CD14-positive monocyte (primary cell): ENCODE results near the gene DACT2. TPM values are rescaled to one million over a fixed set of nuclear protein-coding genes. Genes with fewer than 3 reads are reported as not detected.

Source experiments
- DNase-seq, 3 donors: peaks; one replicate each; pipeline ENCODE4 v3.0.0-alpha.2; 2011 to 2022
- H2AFZ ChIP-seq: 2 replicates; pipeline ENCODE4 v1.6.0; 2012; ENCODE audit warnings: mild to moderate bottlenecking, low read depth, low read length, inconsistent platforms; ENCODE audit not compliant: insufficient read depth, poor library complexity, severe bottlenecking
- H3K27ac ChIP-seq, 2 donors: 1 replicate in 1 of 2; 2 replicates in 1 of 2; pipeline ENCODE4 v1.5.1; 2012 to 2013; ENCODE audit warnings: low read length in 2 of 2, control low read depth in 1 of 2, inconsistent platforms in 1 of 2, low read depth in 1 of 2, mild to moderate bottlenecking in 1 of 2
- H3K27me3 ChIP-seq, 2 donors: one replicate each; pipeline versions ENCODE4 v1.6.0 to v1.6.1; 2011 to 2013; ENCODE audit warnings: low read length in 2 of 2; ENCODE audit not compliant: control insufficient read depth in 2 of 2, insufficient read depth in 2 of 2
- H3K36me3 ChIP-seq, 2 donors: replicated peaks in 1 of 2; 1 replicate in 1 of 2; 2 replicates in 1 of 2; pipeline versions ENCODE4 v1.5.1 to v1.6.1; 2012 to 2013; ENCODE audit warnings: low read length in 2 of 2, control low read depth in 1 of 2, inconsistent platforms in 1 of 2, mild to moderate bottlenecking in 1 of 2; ENCODE audit not compliant: insufficient read depth in 2 of 2, control insufficient read depth in 1 of 2
- H3K4me1 ChIP-seq, 2 donors: 1 replicate in 1 of 2; 2 replicates in 1 of 2; pipeline versions ENCODE4 v1.5.1 to v1.6.1; 2012 to 2013; ENCODE audit warnings: low read length in 2 of 2, control low read depth in 1 of 2, inconsistent platforms in 1 of 2, mild to moderate bottlenecking in 1 of 2, moderate library complexity in 1 of 2; ENCODE audit not compliant: insufficient read depth in 2 of 2, control insufficient read depth in 1 of 2
- H3K4me2 ChIP-seq: replicated peaks from 2 replicates; pipeline ENCODE3; 2012; ENCODE audit warnings: low read length, moderate library complexity, mild to moderate bottlenecking; ENCODE audit not compliant: poor library complexity, severe bottlenecking; ENCODE audit errors: extremely low read depth
- H3K4me3 ChIP-seq, 3 experiments: fragments of 200-600 bp in 1 of 3; sonication (generic) in 1 of 3; replicated peaks in 1 of 3; 1 replicate in 2 of 3; 2 replicates in 1 of 3; pipeline ENCODE4 v1.5.1; 2011 to 2013; ENCODE audit warnings: low read length in 3 of 3, mild to moderate bottlenecking in 3 of 3, control low read depth in 2 of 3, low read depth in 2 of 3, inconsistent platforms in 1 of 3, moderate library complexity in 1 of 3
- H3K79me2 ChIP-seq: 2 replicates; pipeline ENCODE4 v1.6.0; 2012; ENCODE audit warnings: mild to moderate bottlenecking, control low read depth, inconsistent platforms, low read length, moderate library complexity; ENCODE audit not compliant: insufficient read depth
- H3K9ac ChIP-seq: 2 replicates; pipeline ENCODE4 v1.6.0; 2017; ENCODE audit warnings: low read length, mild to moderate bottlenecking; ENCODE audit not compliant: insufficient read depth, poor library complexity, severe bottlenecking
- H3K9me3 ChIP-seq, 2 donors: replicated peaks in 1 of 2; 1 replicate in 1 of 2; 2 replicates in 1 of 2; pipeline versions ENCODE4 v1.5.1 to v1.6.1; 2012 to 2013; ENCODE audit warnings: low read length in 2 of 2, control low read depth in 1 of 2; ENCODE audit not compliant: control insufficient read depth in 1 of 2, insufficient read depth in 1 of 2
- H4K20me1 ChIP-seq: 2 replicates; pipeline ENCODE4 v1.6.0; 2012; ENCODE audit warnings: mild to moderate bottlenecking, low read length, control low read depth, moderate library complexity; ENCODE audit not compliant: insufficient read depth
- H3K27ac Mint-ChIP-seq, 7 donors: one replicate each; pipeline ENCODE4 v1.8.0; 2020; ENCODE audit warnings: mild to moderate bottlenecking in 7 of 7, mixed read lengths in 7 of 7, moderate library complexity in 6 of 7, inconsistent platforms in 2 of 7
- H3K27me3 Mint-ChIP-seq, 3 donors: one replicate each; pipeline ENCODE4 v1.8.0; 2021 to 2022; ENCODE audit warnings: low read depth in 3 of 3, mild to moderate bottlenecking in 3 of 3, mixed read lengths in 3 of 3, moderate library complexity in 3 of 3, inconsistent platforms in 1 of 3
- H3K36me3 Mint-ChIP-seq, 2 donors: one replicate each; pipeline ENCODE4 v1.8.0; 2020; ENCODE audit warnings: mixed read lengths in 2 of 2, inconsistent platforms in 1 of 2, mild to moderate bottlenecking in 1 of 2
- H3K4me1 Mint-ChIP-seq: one replicate; pipeline ENCODE4 v1.8.0; 2020; ENCODE audit warnings: mild to moderate bottlenecking, mixed read lengths
- H3K4me3 Mint-ChIP-seq, 2 donors: one replicate each; pipeline ENCODE4 v1.8.0; 2020; ENCODE audit warnings: mild to moderate bottlenecking in 2 of 2, mixed read lengths in 2 of 2, moderate library complexity in 1 of 2
- H3K9me3 Mint-ChIP-seq, 7 donors: one replicate each; pipeline ENCODE4 v1.8.0; 2020 to 2022; ENCODE audit warnings: mixed read lengths in 7 of 7, mild to moderate bottlenecking in 6 of 7, moderate library complexity in 6 of 7, inconsistent platforms in 2 of 7
- WGBS: methylation state at CpG from one replicate; pipeline ENCODE4 v1.1.5; 2013; ENCODE audit warnings: missing lambda C conversion rate; ENCODE audit not compliant: insufficient coverage; 5-methylcytosine and 5-hydroxymethylcytosine counted together
- intact Hi-C, 2 donors: fragments of 100-400 bp; cut with micrococcal nuclease; formaldehyde crosslinking; loops; one replicate each; pipeline versions ENCODE4 v1.15.0 to v1.15.1; 2023
- polyA plus RNA-seq, 3 donors: library from polyadenylated mRNA; depleted of rRNA in 1 of 3; unstranded in 2 of 3; stranded (reverse) in 1 of 3; fragments of 300-500 nt in 2 of 3; fragments of >200 nt in 1 of 3; fragmentation: Illumina TruSeq in 2 of 3; gene quantifications; 1 replicate in 2 of 3; 2 replicates in 1 of 3; pipeline ENCODE4 v1.2.3, GENCODE V29; 2012 to 2021
- TF ChIP-seq, protein P1 (sequence below): fragments of 200-600 bp; IDR thresholded peaks from one replicate; pipeline ENCODE4 v1.8.0; 2022; ENCODE audit warnings: antibody characterized with exemption, mild to moderate bottlenecking

The DACT2 gene
- polyA plus RNA-seq, 3 donors, result not detected

GRCh38 chr6:168302534-168302933, 17.0 kb downstream of the DACT2 start:
- Histone ChIP-seq H3K27ac (no peak overlapping the region), H3K9ac (no peak overlapping the region), H3K9me3 (no peaks in the 10 kb centered on the region), H3K36me3 (no peaks in the 10 kb centered on the region), H2AFZ (no peak overlapping the region), H4K20me1 (no peaks in the 10 kb centered on the region), H3K4me2 (no peak overlapping the region), H3K27me3 (no peaks in the 10 kb centered on the region), H3K79me2 (no peaks in the 10 kb centered on the region), H3K4me1 (no peaks in the 10 kb centered on the region), H3K4me3 (no peak overlapping the region)
- Mint-ChIP-seq H3K4me3 (no peak overlapping the region), H3K9me3 (peaks cover 0 to 2% (median 0%) of the 10 kb centered on the region in 7 donors), H3K36me3 (no peaks in the 10 kb centered on the region), H3K27me3 (peaks cover 7 to 15% (median 9%) of the 10 kb centered on the region in 3 donors), H3K4me1 (no peaks in the 10 kb centered on the region), H3K27ac (no peak overlapping the region)
- TF ChIP-seq, protein P1, sequence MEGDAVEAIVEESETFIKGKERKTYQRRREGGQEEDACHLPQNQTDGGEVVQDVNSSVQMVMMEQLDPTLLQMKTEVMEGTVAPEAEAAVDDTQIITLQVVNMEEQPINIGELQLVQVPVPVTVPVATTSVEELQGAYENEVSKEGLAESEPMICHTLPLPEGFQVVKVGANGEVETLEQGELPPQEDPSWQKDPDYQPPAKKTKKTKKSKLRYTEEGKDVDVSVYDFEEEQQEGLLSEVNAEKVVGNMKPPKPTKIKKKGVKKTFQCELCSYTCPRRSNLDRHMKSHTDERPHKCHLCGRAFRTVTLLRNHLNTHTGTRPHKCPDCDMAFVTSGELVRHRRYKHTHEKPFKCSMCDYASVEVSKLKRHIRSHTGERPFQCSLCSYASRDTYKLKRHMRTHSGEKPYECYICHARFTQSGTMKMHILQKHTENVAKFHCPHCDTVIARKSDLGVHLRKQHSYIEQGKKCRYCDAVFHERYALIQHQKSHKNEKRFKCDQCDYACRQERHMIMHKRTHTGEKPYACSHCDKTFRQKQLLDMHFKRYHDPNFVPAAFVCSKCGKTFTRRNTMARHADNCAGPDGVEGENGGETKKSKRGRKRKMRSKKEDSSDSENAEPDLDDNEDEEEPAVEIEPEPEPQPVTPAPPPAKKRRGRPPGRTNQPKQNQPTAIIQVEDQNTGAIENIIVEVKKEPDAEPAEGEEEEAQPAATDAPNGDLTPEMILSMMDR, result no peak
- no peak for DNase-seq
- WGBS, result no CpG with 5 or more reads among the region's 5 CpGs
- intact Hi-C loops, result no loop called here

DNA sequence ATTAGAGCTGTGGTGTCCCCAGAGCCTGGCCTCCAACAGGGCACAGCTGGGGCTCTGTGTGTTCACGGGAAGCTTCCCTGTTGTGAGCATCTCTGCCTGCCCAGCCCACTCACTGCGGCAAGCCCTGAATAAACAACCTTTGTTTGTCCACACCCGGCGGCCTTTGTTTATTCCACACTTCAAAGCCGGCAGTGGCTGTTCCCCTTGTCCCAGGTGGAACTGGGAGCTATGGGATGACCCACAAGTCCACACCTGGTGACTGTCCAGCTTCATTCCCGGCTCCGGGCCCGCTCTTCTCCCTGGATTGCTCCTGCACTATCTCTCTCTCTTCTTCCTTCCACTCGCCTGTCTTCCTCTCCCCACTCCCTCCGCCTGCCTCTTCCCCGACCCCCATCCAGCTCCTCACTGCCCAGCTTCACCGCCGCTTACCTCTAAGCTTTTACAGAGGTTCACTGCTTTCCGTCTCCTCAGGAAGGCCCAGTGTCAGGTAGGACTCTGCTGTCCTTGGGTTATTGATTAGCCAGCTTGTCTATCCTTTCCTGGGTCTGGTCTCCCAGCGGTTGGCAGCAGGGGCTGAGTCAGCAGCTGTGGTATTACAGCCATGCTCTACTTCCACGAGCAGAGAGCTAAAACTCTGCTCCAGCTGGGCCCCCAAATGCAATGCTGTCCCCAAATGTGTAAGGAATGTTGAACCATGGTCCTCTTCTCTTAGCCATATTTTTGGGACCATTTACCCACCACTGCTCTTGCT, 17.8 kb downstream of the DACT2 start:
- H3K27ac Mint-ChIP-seq, result no peak overlapping the region
- H3K27me3 ChIP-seq, result no peaks in the 10 kb centered on the region
- H3K36me3 ChIP-seq, result no peaks in the 10 kb centered on the region
- H3K9me3 ChIP-seq, result no peaks in the 10 kb centered on the region
- TF ChIP-seq, protein P1, result no peak
- H3K27ac ChIP-seq, result no peak overlapping the region
- no peak for DNase-seq
- peaks cover 7 to 15% (median 9%) of the 10 kb centered on the region in 3 donors for H3K27me3 Mint-ChIP-seq
- no peaks in the 10 kb centered on the region for H4K20me1 ChIP-seq
- no peaks in the 10 kb centered on the region for H3K4me1 ChIP-seq
- intact Hi-C loops, result no loop called here
- no peak overlapping the region for H3K9ac ChIP-seq
- H3K4me2 ChIP-seq, result no peak overlapping the region
- H3K36me3 Mint-ChIP-seq, result no peaks in the 10 kb centered on the region
- no peaks in the 10 kb centered on the region for H3K79me2 ChIP-seq
- no peaks in the 10 kb centered on the region for H3K4me1 Mint-ChIP-seq
- H3K4me3 Mint-ChIP-seq, result no peak overlapping the region
- H3K4me3 ChIP-seq, result no peak overlapping the region
- no peak overlapping the region for H2AFZ ChIP-seq
- peaks cover 0 to 2% (median 0%) of the 10 kb centered on the region in 7 donors for H3K9me3 Mint-ChIP-seq
- 57% methylated on average over 14 of the region's 16 CpGs for WGBS
